Activated CD4-positive, alpha-beta T cell treated with anti-CD3 and anti-CD28 coated beads for 36 hours (primary cell): Measurements from ENCODE around the gene SGSM1. TPM values are rescaled to one million over a fixed set of nuclear protein-coding genes. Genes with fewer than 3 reads are reported as not detected.
"Not testable (repeated sequence)": the region's sequence is repeated elsewhere in the genome, so short reads cannot be mapped to it uniquely, and the experiment has no call there.

Experiments used
- ATAC-seq: fragments of 200-7000 bp; cut with Tn5 transposase; one replicate; pipeline ENCODE4 v1.10.0; 2021; ENCODE audit warnings: mild to moderate bottlenecking, moderate library complexity
- CTCF ChIA-PET: fragments of 350-600 bp; sonication (Branson Sonifier 250); formaldehyde crosslinking; loops from one replicate; lab custom pipeline; 2021; ENCODE audit warnings: antibody characterized with exemption; lab: Charles Lee
- POLR2A ChIA-PET: fragments of 350-600 bp; sonication (Branson Sonifier 250); formaldehyde crosslinking; loops from one replicate; lab custom pipeline; 2021; ENCODE audit warnings: antibody characterized with exemption, inconsistent platforms; lab: Charles Lee
- DNase-seq: peaks from one replicate; pipeline ENCODE4 v3.0.0-alpha.2; 2020
- H3K27ac Mint-ChIP-seq: one replicate; pipeline ENCODE4 v1.8.0; 2021; ENCODE audit warnings: mixed read lengths
- H3K27me3 Mint-ChIP-seq: one replicate; pipeline ENCODE4 v1.8.0; 2021; ENCODE audit warnings: mixed read lengths
- H3K36me3 Mint-ChIP-seq: one replicate; pipeline ENCODE4 v1.8.0; 2021; ENCODE audit warnings: low read depth, mixed read lengths
- H3K4me1 Mint-ChIP-seq: one replicate; pipeline ENCODE4 v1.8.0; 2021; ENCODE audit warnings: mixed read lengths
- H3K4me3 Mint-ChIP-seq: one replicate; pipeline ENCODE4 v1.8.0; 2021; ENCODE audit warnings: mild to moderate bottlenecking, moderate library complexity, mixed read lengths
- H3K9me3 Mint-ChIP-seq: one replicate; pipeline ENCODE4 v1.8.0; 2021; ENCODE audit warnings: low read depth, mixed read lengths
- intact Hi-C, 2 experiments: fragments of 100-400 bp; cut with DNase I in 1 of 2; cut with micrococcal nuclease in 1 of 2; formaldehyde crosslinking; loops; one replicate each; pipeline versions ENCODE4 v1.14.2 to v1.15.1; 2022 to 2024; cut with DNase I, micrococcal nuclease
- total RNA-seq, 2 experiments: library from RNA; stranded (reverse); gene quantifications; one replicate each; pipeline ENCODE4 v1.2.3, GENCODE V29; 2021

SGSM1 gene
- total RNA-seq, 2 experiments from 2014 or later = 0.11 to 0.35 TPM

GRCh38 chr22:24826710-24827285, 20.8 kb downstream of the SGSM1 start:
- ChIA-PET POLR2A (no interaction called here), CTCF (no interaction called here)
- Mint-ChIP-seq H3K27me3 (no peaks in the 10 kb centered on the region), H3K27ac (no peak overlapping the region), H3K4me1 (no peaks in the 10 kb centered on the region), H3K36me3 (no peaks in the 10 kb centered on the region), H3K9me3 (no peaks in the 10 kb centered on the region), H3K4me3 (no peak overlapping the region)
- no peak for DNase-seq
- no peak for ATAC-seq
- intact Hi-C loops = no loop called here

GRCh38 chr22:24827296-24827695, 21.3 kb downstream of the SGSM1 start:
- Mint-ChIP-seq H3K27ac (no peak overlapping the region), H3K4me3 (no peak overlapping the region), H3K27me3 (no peaks in the 10 kb centered on the region), H3K36me3 (no peaks in the 10 kb centered on the region), H3K9me3 (no peaks in the 10 kb centered on the region), H3K4me1 (no peaks in the 10 kb centered on the region)
- ChIA-PET POLR2A (no interaction called here), CTCF (interaction anchor here (0.7 to 1.1 kb wide), 2 partner anchors 25 to 38 kb away, joined by 3 read pairs; no protein-coding TSS in a partner anchor)
- ATAC-seq (no peak), DNase-seq (no peak)
- intact Hi-C loops = no loop called here

GRCh38 chr22:24830205-24830979, 24.4 kb downstream of the SGSM1 start:
- Mint-ChIP-seq H3K27me3 (no peaks in the 10 kb centered on the region), H3K9me3 (no peaks in the 10 kb centered on the region), H3K27ac (no peak overlapping the region), H3K4me3 (no peak overlapping the region), H3K36me3 (no peaks in the 10 kb centered on the region), H3K4me1 (no peaks in the 10 kb centered on the region)
- CTCF ChIA-PET = interaction anchor here (0.6 to 1.3 kb wide), 2 partner anchors 17 to 19 kb away, joined by 3 to 5 read pairs; no protein-coding TSS in a partner anchor
- intact Hi-C loops = no loop called here
- ATAC-seq (no peak), DNase-seq (no peak)
- POLR2A ChIA-PET = no interaction called here

GRCh38 chr22:24831687-24832086, 25.7 kb downstream of the SGSM1 start:
- no peaks in the 10 kb centered on the region for H3K36me3 Mint-ChIP-seq
- H3K27me3 Mint-ChIP-seq = no peaks in the 10 kb centered on the region
- H3K4me1 Mint-ChIP-seq = no peaks in the 10 kb centered on the region
- no peak for ATAC-seq
- intact Hi-C loops = no loop called here
- H3K9me3 Mint-ChIP-seq = no peaks in the 10 kb centered on the region
- no peak overlapping the region for H3K27ac Mint-ChIP-seq
- POLR2A ChIA-PET = no interaction called here
- H3K4me3 Mint-ChIP-seq = no peak overlapping the region
- CTCF ChIA-PET = interaction anchor here (1.2 kb wide), 1 partner anchor 30 kb away, joined by 3 read pairs; no protein-coding TSS in a partner anchor
- no peak for DNase-seq

GRCh38 chr22:24833881-24834495, 28.0 kb downstream of the SGSM1 start:
- H3K36me3 Mint-ChIP-seq = no peaks in the 10 kb centered on the region
- no peaks in the 10 kb centered on the region for H3K4me1 Mint-ChIP-seq
- ChIA-PET POLR2A (no interaction called here), CTCF (interaction anchor here (0.5 kb wide), 1 partner anchor 105 kb away, joined by 3 read pairs; no protein-coding TSS in a partner anchor)
- DNase-seq = no peak
- no peaks in the 10 kb centered on the region for H3K27me3 Mint-ChIP-seq
- H3K27ac Mint-ChIP-seq = no peak overlapping the region
- ATAC-seq = no peak
- H3K9me3 Mint-ChIP-seq = no peaks in the 10 kb centered on the region
- intact Hi-C loops = no loop called here
- no peak overlapping the region for H3K4me3 Mint-ChIP-seq

GRCh38 chr22:24834845-24835570, 29.0 kb downstream of the SGSM1 start:
- ChIA-PET POLR2A (no interaction called here), CTCF (no interaction called here)
- H3K36me3 Mint-ChIP-seq = no peaks in the 10 kb centered on the region
- H3K9me3 Mint-ChIP-seq = no peaks in the 10 kb centered on the region
- DNase-seq = peak; percentile 15
- no peaks in the 10 kb centered on the region for H3K27me3 Mint-ChIP-seq
- H3K27ac Mint-ChIP-seq = no peak overlapping the region
- no peaks in the 10 kb centered on the region for H3K4me1 Mint-ChIP-seq
- intact Hi-C loops = no loop called here
- H3K4me3 Mint-ChIP-seq = no peak overlapping the region
- ATAC-seq = no peak

- Mint-ChIP-seq H3K27ac (no peak overlapping the region), H3K9me3 (no peaks in the 10 kb centered on the region), H3K36me3 (no peaks in the 10 kb centered on the region), H3K4me3 (no peak overlapping the region), H3K4me1 (no peaks in the 10 kb centered on the region), H3K27me3 (no peaks in the 10 kb centered on the region)
- DNase-seq (no peak), ATAC-seq (peak; percentile 51)
- POLR2A ChIA-PET = no interaction called here
- intact Hi-C loops = no loop called here
- CTCF ChIA-PET = no interaction called here
Measured at GRCh38 chr22:24836282-24836681, 30.3 kb downstream of the SGSM1 start.

GRCh38 chr22:24837517-24837916, 31.5 kb downstream of the SGSM1 start:
- CTCF ChIA-PET = interaction anchor here (1.0 kb wide), 1 partner anchor 9 kb away, joined by 3 read pairs; no protein-coding TSS in a partner anchor
- H3K4me1 Mint-ChIP-seq, DNase-seq, H3K9me3 Mint-ChIP-seq, H3K36me3 Mint-ChIP-seq, H3K27me3 Mint-ChIP-seq, H3K4me3 Mint-ChIP-seq, intact Hi-C loops, H3K27ac Mint-ChIP-seq, ATAC-seq, POLR2A ChIA-PET: not testable (repeated sequence)

GRCh38 chr22:24841261-24841660, 35.2 kb downstream of the SGSM1 start:
- H3K4me1 Mint-ChIP-seq = no peaks in the 10 kb centered on the region
- H3K9me3 Mint-ChIP-seq = no peaks in the 10 kb centered on the region
- no peak for ATAC-seq
- no peak overlapping the region for H3K4me3 Mint-ChIP-seq
- ChIA-PET POLR2A (no interaction called here), CTCF (interaction anchor here (0.8 kb wide), 1 partner anchor 69 kb away, joined by 4 read pairs; no protein-coding TSS in a partner anchor)
- H3K27ac Mint-ChIP-seq = no peak overlapping the region
- DNase-seq = no peak
- intact Hi-C loops = no loop called here
- no peaks in the 10 kb centered on the region for H3K27me3 Mint-ChIP-seq
- no peaks in the 10 kb centered on the region for H3K36me3 Mint-ChIP-seq

- intact Hi-C loops = no loop called here
- ChIA-PET POLR2A (no interaction called here), CTCF (interaction anchor here (0.6 to 0.7 kb wide), 2 partner anchors 12 to 269 kb away, joined by 3 read pairs; no protein-coding TSS in a partner anchor)
- no peak for ATAC-seq
- Mint-ChIP-seq H3K27ac (no peak overlapping the region), H3K4me3 (no peak overlapping the region), H3K27me3 (no peaks in the 10 kb centered on the region), H3K36me3 (no peaks in the 10 kb centered on the region), H3K4me1 (no peaks in the 10 kb centered on the region), H3K9me3 (no peaks in the 10 kb centered on the region)
- DNase-seq = no peak
Measured at GRCh38 chr22:24843048-24843447, 37.0 kb downstream of the SGSM1 start.
